ENCODE results near the gene HELQ. TPM values are rescaled to one million over a fixed set of nuclear protein-coding genes. Genes with fewer than 3 reads are reported as not detected.
A peak's percentile ranks its signal among the peaks of the same experiment; 100 is the strongest.

The HELQ gene
- total RNA-seq, 1 experiment from 2014 or later: 14.6 TPM

GRCh38 chr4:83484500-83485461 lies 29.2 kb upstream of the HELQ start, which contains the start of gene ABRAXAS1:
TSS of gene ABRAXAS1 (minus strand) at chr4:83485100. CDS start at chr4:83485072, 28 bp downstream.
- intact Hi-C loops (cut with micrococcal nuclease): no loop called here
- POLR2A ChIA-PET: no interaction called here
- TF ChIP-seq CTCF (IDR thresholded peaks at IDR 0.05 in 2 of 3, conservative IDR thresholded peaks at IDR 0.05 in 1 of 3; ENCODE audit: borderline replicate concordance in 1 of 3, insufficient read depth in 1 of 3, low read depth in 2 of 3, low read length in 2 of 3): no peak
- peak; percentile 38; the same call in 1 of the 2 replicates for TF ChIP-seq ZFX (IDR thresholded peaks at IDR 0.05)
- TF ChIP-seq SIN3A (IDR thresholded peaks at IDR 0.05; ENCODE audit: low read depth): peak; percentile 86
- TF ChIP-seq RAD21 (IDR thresholded peaks at IDR 0.05; ENCODE audit: low read depth): no peak
- TF ChIP-seq ZNF274 (IDR thresholded peaks at IDR 0.05; ENCODE audit: low read depth, low read length): no peak
- peak; percentile 73 for TF ChIP-seq CBX3 (IDR thresholded peaks at IDR 0.05; ENCODE audit: low read depth)
- TF ChIP-seq EGR1 (IDR thresholded peaks at IDR 0.05; ENCODE audit: low read depth): 0 out of 2 replicates have a peak, but pooled peaks have one; percentile 24
- peak; percentile 96 for TF ChIP-seq POLR2AphosphoS5 (IDR thresholded peaks at IDR 0.05; ENCODE audit: low read depth, low read length)
- TF ChIP-seq ZBTB33 (IDR thresholded peaks at IDR 0.05; ENCODE audit: extremely low read depth, insufficient replicate concordance, low read length): no peak
- no peak for TF ChIP-seq FOSL1 (IDR thresholded peaks at IDR 0.05; ENCODE audit: low read depth)
- no peak for TF ChIP-seq ELF1 (IDR thresholded peaks at IDR 0.05; ENCODE audit: borderline replicate concordance, low read depth)
- no peak for TF ChIP-seq ATF3 (IDR thresholded peaks at IDR 0.05)
- peak; percentile 27 for TF ChIP-seq POLR2A (IDR thresholded peaks at IDR 0.05; ENCODE audit: borderline replicate concordance, extremely low read depth, insufficient read depth, insufficient read length)
- TF ChIP-seq CEBPB (IDR thresholded peaks at IDR 0.05; ENCODE audit: low read depth): no peak
- no peak for TF ChIP-seq EZH2phosphoT487 (IDR thresholded peaks at IDR 0.05; ENCODE audit: borderline replicate concordance)
- TF ChIP-seq MAX (IDR thresholded peaks at IDR 0.05): peak; percentile 94
- TF ChIP-seq JUND (IDR thresholded peaks at IDR 0.05): no peak
- TF ChIP-seq SP1 (IDR thresholded peaks at IDR 0.05; ENCODE audit: low read depth): no peak; the same call in none of the 2 replicates
- TF ChIP-seq SRF (IDR thresholded peaks at IDR 0.05; ENCODE audit: low read depth): no peak
- TF ChIP-seq TCF7L2 (IDR thresholded peaks at IDR 0.05; ENCODE audit: borderline replicate concordance, extremely low read depth, insufficient read depth, insufficient read length): no peak
- no peak for TF ChIP-seq EZH2 (IDR thresholded peaks at IDR 0.05)
- TF ChIP-seq YY1 (IDR thresholded peaks at IDR 0.05; ENCODE audit: extremely low read depth, insufficient replicate concordance, low read depth, low read length): peak; percentile 7

More at GRCh38 chr4:83484500-83485461, 29.2 kb upstream of the HELQ start, which contains the start of gene ABRAXAS1:
- H4K20me1 ChIP-seq (ENCODE audit: insufficient read depth): no peaks in the 10 kb centered on the region
- H3K4me3 ChIP-seq (replicated peaks in 1 of 2; ENCODE audit: low read depth in 1 of 2, low read length in 2 of 2): peak within 1 kb of the TSS; percentile 71 to 80
- H3K79me2 ChIP-seq (ENCODE audit: insufficient read depth, low read length): no peaks in the 10 kb centered on the region
- H3K27me3 ChIP-seq (ENCODE audit: insufficient read depth, low read length): no peaks in the 10 kb centered on the region
- RAD21 ChIA-PET (ENCODE audit: low non-redundant PET in 1 of 2, low total read pairs in 2 of 2, uncharacterized antibody in 2 of 2, unreplicated experiment in 2 of 2): no interaction called here
- peak within 1 kb of the TSS; percentile 65 for H3K27ac ChIP-seq (ENCODE audit: low read depth, low read length)
- H3K9me2 ChIP-seq (ENCODE audit: insufficient read depth): no peaks in the 10 kb centered on the region
- peak; percentile 76 for DNase-seq (ENCODE audit: low read depth, low spot score)
- H3K4me1 ChIP-seq (ENCODE audit: control insufficient read depth in 1 of 2, insufficient read depth in 2 of 2, low read length in 2 of 2): peaks cover 7 to 16% of the 10 kb centered on the region in 2 experiments; a peak in 3 of 4 replicates
- H3K9me3 ChIP-seq (ENCODE audit: control insufficient read depth in 1 of 2, insufficient read depth in 1 of 2, low read depth in 1 of 2, low read length in 2 of 2): no peaks in the 10 kb centered on the region
- ATAC-seq: peak; percentile 95
- H3K9ac ChIP-seq (ENCODE audit: low read length): peak within 1 kb of the TSS; percentile 61
- peak within 1 kb of the TSS; percentile 41 for H2AFZ ChIP-seq (ENCODE audit: low read depth, low read length, poor library complexity, severe bottlenecking)
- CTCF ChIA-PET: no interaction called here
- H3K36me3 ChIP-seq (ENCODE audit: control insufficient read depth in 1 of 2, insufficient read depth in 2 of 2, low read length in 2 of 2): no peaks in the 10 kb centered on the region
- peak within 1 kb of the TSS; percentile 98 for H3K4me2 ChIP-seq (ENCODE audit: low read length)
- no TSS peak for BruUV-seq (replicated peaks)

Data from HCT116 (cell line).